ENCODE measurements around the gene AFAP1. TPM values are rescaled to one million over a fixed set of nuclear protein-coding genes. Genes with fewer than 3 reads are reported as not detected.

AFAP1 gene
- total RNA-seq, 1 experiment from 2014 or later, result 13.9 TPM

GRCh38 chr4:7765666-7766065 lies 174.0 kb downstream of the AFAP1 start:
- Histone ChIP-seq H3K27me3 (no peaks in the 10 kb centered on the region), H3K4me1 (no peaks in the 10 kb centered on the region), H3K36me3 (peaks cover 4% of the 10 kb centered on the region; the same call in 1 of the 2 replicates), H3K4me3 (no peak overlapping the region), H3K27ac (no peak overlapping the region), H3K9me3 (replicated peaks) (no peaks in the 10 kb centered on the region)
- no peak for DNase-seq

GRCh38 chr4:7764466-7764865 lies 175.2 kb downstream of the AFAP1 start:
- no peaks in the 10 kb centered on the region for H3K4me1 ChIP-seq
- no peak for DNase-seq
- H3K36me3 ChIP-seq, result peaks cover 4% of the 10 kb centered on the region; the same call in 1 of the 2 replicates
- H3K9me3 ChIP-seq (replicated peaks), result no peaks in the 10 kb centered on the region
- no peaks in the 10 kb centered on the region for H3K27me3 ChIP-seq
- no peak overlapping the region for H3K4me3 ChIP-seq
- H3K27ac ChIP-seq, result no peak overlapping the region

DNA sequence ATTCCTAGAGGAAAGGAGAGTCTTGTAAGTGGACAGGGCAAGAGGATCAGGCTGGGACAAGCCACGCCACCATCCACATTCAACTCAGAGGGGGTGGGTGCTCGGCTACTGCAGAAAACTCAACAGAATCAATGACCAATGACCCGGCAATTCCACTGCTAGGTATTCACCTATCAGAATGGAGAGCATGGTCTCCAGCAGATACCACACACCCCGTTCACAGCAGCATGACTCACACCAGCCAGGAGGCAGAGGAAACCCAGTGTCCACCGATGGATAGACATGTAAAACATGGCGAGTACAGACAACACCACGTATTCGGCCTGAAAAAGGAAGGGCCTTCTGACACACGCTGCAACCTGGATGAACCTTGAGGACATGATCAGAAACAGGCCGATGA lies 175.9 kb downstream of the AFAP1 start:
- Histone ChIP-seq H3K27ac (no peak overlapping the region), H3K4me1 (no peaks in the 10 kb centered on the region), H3K4me3 (no peak overlapping the region), H3K36me3 (peaks cover 4% of the 10 kb centered on the region; the same call in 1 of the 2 replicates), H3K9me3 (replicated peaks) (no peaks in the 10 kb centered on the region), H3K27me3 (no peaks in the 10 kb centered on the region)
- no peak for DNase-seq

DNA sequence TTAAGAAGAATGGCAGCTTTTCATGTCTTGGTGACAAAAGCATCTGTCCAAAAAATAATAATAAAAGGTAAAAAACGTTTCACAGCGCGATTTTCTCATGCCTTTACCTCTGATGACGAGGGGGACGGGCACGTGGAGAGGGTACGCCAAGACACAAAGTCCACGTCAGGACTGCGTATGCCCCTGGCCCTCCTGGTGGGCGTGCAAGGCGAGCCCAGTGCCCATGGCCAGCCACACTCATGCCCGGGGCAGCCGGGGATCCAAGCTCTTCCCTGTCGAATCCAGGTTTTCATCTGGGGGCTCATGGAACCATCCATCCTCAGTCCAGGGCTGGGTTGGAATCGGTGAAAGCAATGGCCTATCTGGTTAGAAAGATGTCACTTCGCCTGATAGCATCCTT lies 176.6 kb downstream of the AFAP1 start:
- Histone ChIP-seq H3K9me3 (replicated peaks) (no peaks in the 10 kb centered on the region), H3K4me1 (no peaks in the 10 kb centered on the region; the same call in 1 of the 2 replicates), H3K36me3 (no peaks in the 10 kb centered on the region; the same call in 1 of the 2 replicates), H3K27me3 (no peaks in the 10 kb centered on the region), H3K27ac (no peak overlapping the region), H3K4me3 (no peak overlapping the region)
- DNase-seq, result no peak

GRCh38 chr4:7762376-7763030 lies 177.2 kb downstream of the AFAP1 start:
- Histone ChIP-seq H3K36me3 (no peaks in the 10 kb centered on the region; the same call in 1 of the 2 replicates), H3K4me3 (no peak overlapping the region), H3K9me3 (replicated peaks) (no peaks in the 10 kb centered on the region), H3K4me1 (peaks cover 6% of the 10 kb centered on the region), H3K27ac (no peak overlapping the region), H3K27me3 (no peaks in the 10 kb centered on the region)
- DNase-seq, result no peak

GRCh38 chr4:7761720-7762119 lies 177.9 kb downstream of the AFAP1 start:
- H3K27ac ChIP-seq, result no peak overlapping the region
- no peaks in the 10 kb centered on the region for H3K27me3 ChIP-seq
- H3K4me3 ChIP-seq, result no peak overlapping the region
- peaks cover 12% of the 10 kb centered on the region for H3K4me1 ChIP-seq
- no peaks in the 10 kb centered on the region; the same call in 1 of the 2 replicates for H3K36me3 ChIP-seq
- no peaks in the 10 kb centered on the region for H3K9me3 ChIP-seq (replicated peaks)
- DNase-seq, result peak; percentile 58 to 67

- no peaks in the 10 kb centered on the region; the same call in 1 of the 2 replicates for H3K36me3 ChIP-seq
- H3K27me3 ChIP-seq, result no peaks in the 10 kb centered on the region
- H3K4me1 ChIP-seq, result peaks cover 14% of the 10 kb centered on the region
- DNase-seq, result no peak
- no peaks in the 10 kb centered on the region for H3K9me3 ChIP-seq (replicated peaks)
- no peak overlapping the region for H3K27ac ChIP-seq
- H3K4me3 ChIP-seq, result no peak overlapping the region
Observed at GRCh38 chr4:7761312-7761711, 178.3 kb downstream of the AFAP1 start.

- Histone ChIP-seq H3K27me3 (no peaks in the 10 kb centered on the region), H3K36me3 (no peaks in the 10 kb centered on the region; the same call in 1 of the 2 replicates), H3K4me3 (no peak overlapping the region), H3K27ac (no peak overlapping the region), H3K4me1 (peaks cover 14% of the 10 kb centered on the region), H3K9me3 (replicated peaks) (no peaks in the 10 kb centered on the region)
- no peak for DNase-seq
Observed at GRCh38 chr4:7760706-7761105, 179.0 kb downstream of the AFAP1 start.

GRCh38 chr4:7760228-7760627 lies 179.4 kb downstream of the AFAP1 start:
- H3K4me1 ChIP-seq, result peaks cover 14% of the 10 kb centered on the region
- no peaks in the 10 kb centered on the region for H3K9me3 ChIP-seq (replicated peaks)
- no peak for DNase-seq
- no peaks in the 10 kb centered on the region for H3K27me3 ChIP-seq
- no peaks in the 10 kb centered on the region; the same call in 1 of the 2 replicates for H3K36me3 ChIP-seq
- H3K27ac ChIP-seq, result no peak overlapping the region
- no peak overlapping the region for H3K4me3 ChIP-seq

DNA sequence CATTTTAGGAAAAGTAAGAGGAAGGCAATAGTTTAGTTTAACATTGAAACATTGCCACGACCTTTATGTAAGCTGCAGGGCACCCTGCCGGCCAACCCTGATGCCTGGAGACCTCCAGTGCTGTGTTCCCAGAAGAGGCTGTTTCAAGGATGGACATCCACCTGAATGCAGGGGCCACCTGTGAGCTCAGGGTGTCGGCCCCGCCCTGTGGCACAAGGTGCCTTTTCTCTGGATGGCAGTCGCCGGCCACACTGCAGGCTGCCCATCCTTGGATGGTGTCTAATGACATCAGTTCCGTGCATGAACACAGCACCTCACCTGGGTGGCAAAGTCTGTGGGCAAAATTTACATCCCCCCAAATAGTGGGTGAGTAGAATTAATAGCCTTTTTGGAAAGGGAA lies 180.0 kb downstream of the AFAP1 start:
- no peak overlapping the region for H3K27ac ChIP-seq
- H3K4me1 ChIP-seq, result peaks cover 14% of the 10 kb centered on the region
- H3K36me3 ChIP-seq, result no peaks in the 10 kb centered on the region; the same call in 1 of the 2 replicates
- no peaks in the 10 kb centered on the region for H3K9me3 ChIP-seq (replicated peaks)
- no peak for DNase-seq
- H3K27me3 ChIP-seq, result no peaks in the 10 kb centered on the region
- H3K4me3 ChIP-seq, result no peak overlapping the region

GRCh38 chr4:7759216-7759615 lies 180.4 kb downstream of the AFAP1 start:
- no peak overlapping the region for H3K27ac ChIP-seq
- H3K4me3 ChIP-seq, result no peak overlapping the region
- no peaks in the 10 kb centered on the region for H3K9me3 ChIP-seq (replicated peaks)
- peaks cover 14% of the 10 kb centered on the region for H3K4me1 ChIP-seq
- no peaks in the 10 kb centered on the region; the same call in 1 of the 2 replicates for H3K36me3 ChIP-seq
- no peak for DNase-seq
- H3K27me3 ChIP-seq, result no peaks in the 10 kb centered on the region

DNA sequence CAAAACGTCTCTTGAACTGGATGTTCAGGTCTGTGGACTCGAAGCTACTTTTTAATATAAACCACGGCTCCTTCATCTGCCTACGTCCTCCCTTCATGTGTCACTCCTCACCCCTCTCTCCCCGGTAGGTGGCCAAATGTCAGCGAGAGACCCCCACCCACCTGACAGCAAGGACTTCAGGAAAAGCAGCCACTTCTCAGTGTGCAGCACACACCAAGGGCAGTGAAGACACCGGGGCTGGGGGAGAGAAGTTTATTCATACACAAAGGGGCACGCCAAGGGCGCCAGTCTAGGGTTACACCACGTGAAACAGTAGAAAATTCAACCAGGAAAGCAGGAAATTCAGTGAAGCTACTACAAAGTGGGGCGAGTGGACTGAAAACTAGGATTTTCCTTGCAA lies 181.2 kb downstream of the AFAP1 start:
- no peaks in the 10 kb centered on the region; the same call in 1 of the 2 replicates for H3K36me3 ChIP-seq
- peaks cover 14% of the 10 kb centered on the region for H3K4me1 ChIP-seq
- H3K27ac ChIP-seq, result no peak overlapping the region
- H3K27me3 ChIP-seq, result no peaks in the 10 kb centered on the region
- no peaks in the 10 kb centered on the region for H3K9me3 ChIP-seq (replicated peaks)
- no peak for DNase-seq
- H3K4me3 ChIP-seq, result no peak overlapping the region

DNA sequence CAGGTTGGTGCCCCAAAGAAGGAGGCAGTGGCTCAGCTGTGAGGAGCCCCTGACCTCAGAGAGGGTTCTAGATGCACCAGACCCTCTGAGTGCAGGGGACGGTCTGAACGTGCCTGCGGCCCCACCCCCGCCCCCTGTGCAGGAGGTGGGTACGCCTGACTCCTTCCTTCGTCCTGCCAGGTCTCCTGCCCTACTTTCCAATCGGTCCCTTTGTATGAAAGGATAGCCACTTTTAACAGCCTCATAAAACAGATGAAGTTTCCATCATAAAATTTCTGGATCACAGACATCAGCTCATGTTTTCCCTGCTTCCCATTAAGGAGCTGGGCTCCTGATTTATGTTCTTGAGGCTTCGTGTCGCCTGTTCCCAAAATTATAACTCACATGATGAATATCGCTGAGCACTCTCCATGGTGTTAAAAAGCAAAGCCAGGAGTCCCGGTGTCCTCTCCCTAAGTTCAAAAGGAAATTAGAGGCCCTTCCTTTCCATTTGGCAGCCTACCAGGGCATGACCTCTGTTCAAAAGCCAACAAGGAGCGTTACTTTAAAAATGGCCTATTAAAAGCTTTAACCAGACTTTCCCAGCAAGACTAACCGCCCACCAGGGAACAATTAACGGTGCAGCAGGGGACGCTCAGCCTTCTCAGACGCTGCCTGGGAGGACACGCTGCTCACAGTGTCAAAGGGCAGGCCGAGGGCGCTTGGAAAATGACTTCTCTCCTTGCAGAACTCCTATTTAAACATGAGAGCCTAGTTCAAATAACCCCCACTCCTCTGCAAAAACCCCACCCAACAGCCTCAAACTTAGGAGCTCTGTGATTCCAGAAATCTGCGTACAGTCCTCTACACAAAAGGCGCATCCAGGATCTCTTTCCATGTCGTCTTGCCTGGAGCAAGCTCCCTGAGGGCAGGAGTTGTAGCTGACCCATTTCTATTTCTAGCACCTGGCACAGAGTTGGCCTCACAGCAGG lies 181.9 kb downstream of the AFAP1 start:
- no peaks in the 10 kb centered on the region; the same call in 1 of the 2 replicates for H3K36me3 ChIP-seq
- no peak for DNase-seq
- no peaks in the 10 kb centered on the region for H3K27me3 ChIP-seq
- H3K9me3 ChIP-seq (replicated peaks), result no peaks in the 10 kb centered on the region
- H3K27ac ChIP-seq, result no peak overlapping the region
- H3K4me3 ChIP-seq, result no peak overlapping the region
- H3K4me1 ChIP-seq, result peaks cover 14% of the 10 kb centered on the region

- Histone ChIP-seq H3K27me3 (no peaks in the 10 kb centered on the region), H3K4me3 (no peak overlapping the region), H3K9me3 (replicated peaks) (no peaks in the 10 kb centered on the region), H3K27ac (no peak overlapping the region), H3K36me3 (no peaks in the 10 kb centered on the region; the same call in 1 of the 2 replicates), H3K4me1 (peaks cover 14% of the 10 kb centered on the region)
- peak; percentile 87 to 90 for DNase-seq
Observed at GRCh38 chr4:7756561-7757355, 182.9 kb downstream of the AFAP1 start.

Data from SJCRH30 (cell line).